ENCODE data around the gene DUS3L.

GRCh38 chr19:5788422-5788821, 2.5 kb downstream of the DUS3L start:
- TF ChIP-seq, protein P1, sequence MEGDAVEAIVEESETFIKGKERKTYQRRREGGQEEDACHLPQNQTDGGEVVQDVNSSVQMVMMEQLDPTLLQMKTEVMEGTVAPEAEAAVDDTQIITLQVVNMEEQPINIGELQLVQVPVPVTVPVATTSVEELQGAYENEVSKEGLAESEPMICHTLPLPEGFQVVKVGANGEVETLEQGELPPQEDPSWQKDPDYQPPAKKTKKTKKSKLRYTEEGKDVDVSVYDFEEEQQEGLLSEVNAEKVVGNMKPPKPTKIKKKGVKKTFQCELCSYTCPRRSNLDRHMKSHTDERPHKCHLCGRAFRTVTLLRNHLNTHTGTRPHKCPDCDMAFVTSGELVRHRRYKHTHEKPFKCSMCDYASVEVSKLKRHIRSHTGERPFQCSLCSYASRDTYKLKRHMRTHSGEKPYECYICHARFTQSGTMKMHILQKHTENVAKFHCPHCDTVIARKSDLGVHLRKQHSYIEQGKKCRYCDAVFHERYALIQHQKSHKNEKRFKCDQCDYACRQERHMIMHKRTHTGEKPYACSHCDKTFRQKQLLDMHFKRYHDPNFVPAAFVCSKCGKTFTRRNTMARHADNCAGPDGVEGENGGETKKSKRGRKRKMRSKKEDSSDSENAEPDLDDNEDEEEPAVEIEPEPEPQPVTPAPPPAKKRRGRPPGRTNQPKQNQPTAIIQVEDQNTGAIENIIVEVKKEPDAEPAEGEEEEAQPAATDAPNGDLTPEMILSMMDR (IDR thresholded peaks at IDR 0.05): no peak
- TF ChIP-seq POLR2A (IDR thresholded peaks at IDR 0.05): no peak
